Measurements from ENCODE around the gene FIBCD1. TPM values are rescaled to one million over a fixed set of nuclear protein-coding genes. Genes with fewer than 3 reads are reported as not detected.

Gene FIBCD1
- total RNA-seq, 1 experiment from 2014 or later: 7.1 TPM

DNA sequence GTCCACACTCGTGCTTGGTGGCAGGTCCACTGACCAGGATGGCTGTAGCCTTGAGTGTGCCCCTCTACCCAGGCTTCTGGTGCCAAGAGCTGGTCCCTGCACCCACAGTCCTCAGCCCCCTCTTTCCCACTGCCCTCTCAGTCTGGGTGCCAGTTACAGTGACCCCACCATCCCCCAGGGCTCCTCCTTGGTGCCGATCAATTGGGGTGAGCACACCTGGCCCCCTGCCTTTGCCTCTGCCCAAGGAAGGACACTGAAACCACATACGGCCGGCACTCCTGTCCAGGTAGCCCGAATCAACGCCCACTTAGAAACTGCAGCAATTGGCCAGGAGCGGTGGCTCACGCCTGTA is 24.0 kb downstream of the FIBCD1 start:
- H3K9ac ChIP-seq (ENCODE audit: extremely low read depth, insufficient read length, low read length): no peak overlapping the region
- H3K23me2 ChIP-seq (ENCODE audit: insufficient read length, low read depth, low read length, poor library complexity, severe bottlenecking): no peaks in the 10 kb centered on the region
- H2AK5ac ChIP-seq (ENCODE audit: insufficient read length, low read length): no peak overlapping the region
- H2AFZ ChIP-seq (ENCODE audit: low read length): no peak overlapping the region
- H3K9me3 ChIP-seq (ENCODE audit: control insufficient read depth, low read depth, low read length): no peaks in the 10 kb centered on the region
- no peak overlapping the region for H2BK120ac ChIP-seq (ENCODE audit: low read depth, low read length, poor library complexity, severe bottlenecking)
- H4K20me1 ChIP-seq (ENCODE audit: control insufficient read depth, insufficient read depth, insufficient read length): no peaks in the 10 kb centered on the region
- DNase-seq: no peak
- no peak overlapping the region for H4K8ac ChIP-seq (replicated peaks; ENCODE audit: insufficient read length, low read depth, low read length)
- no peak overlapping the region for H3K4me2 ChIP-seq (ENCODE audit: insufficient read depth, insufficient read length, low read length)
- H3K4me1 ChIP-seq (ENCODE audit: insufficient read depth, low read length): no peaks in the 10 kb centered on the region
- no peaks in the 10 kb centered on the region for H3K79me1 ChIP-seq (ENCODE audit: insufficient read depth, low read depth, low read length, poor library complexity, severe bottlenecking)
- WGBS (ENCODE audit: extremely low coverage, insufficient read length, low lambda C conversion rate): no CpG with 5 or more reads among the region's 8 CpGs
- H3K23ac ChIP-seq (ENCODE audit: insufficient read length, low read depth, low read length): no peak overlapping the region
- no peak overlapping the region for H2BK12ac ChIP-seq (ENCODE audit: insufficient read length, low read depth, low read length)
- Mint-ChIP-seq H3K27me3 (ENCODE audit: low read depth) (no peaks in the 10 kb centered on the region), H3K4me3 (no peak overlapping the region; a peak in 1 of 5 replicates), H3K9me3 (no peaks in the 10 kb centered on the region), H3K27ac (no peak overlapping the region), H3K4me1 (peaks cover 12 to 32% of the 10 kb centered on the region in 2 experiments), H3K36me3 (ENCODE audit: insufficient read depth in 1 of 3, low read depth in 3 of 3) (no peaks in the 10 kb centered on the region)
- H3K18ac ChIP-seq (ENCODE audit: insufficient read length, low read depth, low read length): no peak overlapping the region
- no peak overlapping the region for H4K5ac ChIP-seq (ENCODE audit: insufficient read length, low read depth, low read length)
- no peaks in the 10 kb centered on the region for H3K27me3 ChIP-seq (ENCODE audit: insufficient read depth, low read length)
- no peak overlapping the region for H2BK5ac ChIP-seq (ENCODE audit: insufficient read length, low read length)
- H3K14ac ChIP-seq (ENCODE audit: insufficient read depth, low read length): no peak overlapping the region
- no peak overlapping the region for H3K4ac ChIP-seq (ENCODE audit: low read depth, low read length)
- no peak overlapping the region for H4K91ac ChIP-seq (ENCODE audit: insufficient read length, low read depth, low read length)
- H3T11ph ChIP-seq (ENCODE audit: low read length): no peak overlapping the region
- no peak overlapping the region for H2BK15ac ChIP-seq (ENCODE audit: low read depth, low read length)
- H3K56ac ChIP-seq (ENCODE audit: insufficient read length, low read depth, low read length): no peak overlapping the region
- H3K27ac ChIP-seq (ENCODE audit: insufficient read length, low read depth, low read length): no peak overlapping the region
- TF ChIP-seq, protein P1, sequence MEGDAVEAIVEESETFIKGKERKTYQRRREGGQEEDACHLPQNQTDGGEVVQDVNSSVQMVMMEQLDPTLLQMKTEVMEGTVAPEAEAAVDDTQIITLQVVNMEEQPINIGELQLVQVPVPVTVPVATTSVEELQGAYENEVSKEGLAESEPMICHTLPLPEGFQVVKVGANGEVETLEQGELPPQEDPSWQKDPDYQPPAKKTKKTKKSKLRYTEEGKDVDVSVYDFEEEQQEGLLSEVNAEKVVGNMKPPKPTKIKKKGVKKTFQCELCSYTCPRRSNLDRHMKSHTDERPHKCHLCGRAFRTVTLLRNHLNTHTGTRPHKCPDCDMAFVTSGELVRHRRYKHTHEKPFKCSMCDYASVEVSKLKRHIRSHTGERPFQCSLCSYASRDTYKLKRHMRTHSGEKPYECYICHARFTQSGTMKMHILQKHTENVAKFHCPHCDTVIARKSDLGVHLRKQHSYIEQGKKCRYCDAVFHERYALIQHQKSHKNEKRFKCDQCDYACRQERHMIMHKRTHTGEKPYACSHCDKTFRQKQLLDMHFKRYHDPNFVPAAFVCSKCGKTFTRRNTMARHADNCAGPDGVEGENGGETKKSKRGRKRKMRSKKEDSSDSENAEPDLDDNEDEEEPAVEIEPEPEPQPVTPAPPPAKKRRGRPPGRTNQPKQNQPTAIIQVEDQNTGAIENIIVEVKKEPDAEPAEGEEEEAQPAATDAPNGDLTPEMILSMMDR (conservative IDR thresholded peaks at IDR 0.05): no peak
- H2BK20ac ChIP-seq (ENCODE audit: low read depth, low read length, poor library complexity, severe bottlenecking): no peak overlapping the region
- H3K79me2 ChIP-seq (ENCODE audit: insufficient read depth, low read length): no peaks in the 10 kb centered on the region

Measured in H9 (cell line).